Astrocyte (in vitro differentiated cells and primary cell): ENCODE results near the gene SYT2. TPM values are rescaled to one million over a fixed set of nuclear protein-coding genes. Genes with fewer than 3 reads are reported as not detected.
"Not testable (repeated sequence)": the region's sequence is repeated elsewhere in the genome, so short reads cannot be mapped to it uniquely, and the experiment has no call there.

Source experiments
- DNase-seq: peaks from one replicate; pipeline ENCODE4 v3.0.0-alpha.2; 2010; ENCODE audit warnings: low read depth
- FAIRE-seq: peaks from 2 replicates; lab custom pipeline; 2011; peaks lifted over from hg19 to GRCh38; lab: Jason Lieb, UNC
- H2AFZ ChIP-seq: 2 replicates; pipeline ENCODE4 v1.6.0; 2012; ENCODE audit warnings: low read depth, low read length, inconsistent platforms
- H3K27ac ChIP-seq: 2 replicates; pipeline ENCODE4 v1.5.1; 2011; ENCODE audit warnings: low read depth, low read length, inconsistent platforms
- H3K27me3 ChIP-seq: 2 replicates; pipeline ENCODE4 v1.6.0; 2011; ENCODE audit warnings: low read length, inconsistent platforms; ENCODE audit not compliant: insufficient read depth
- H3K36me3 ChIP-seq: 2 replicates; pipeline ENCODE4 v1.5.1; 2011; ENCODE audit warnings: low read length, inconsistent platforms; ENCODE audit not compliant: insufficient read depth
- H3K4me1 ChIP-seq: 2 replicates; pipeline ENCODE4 v1.5.1; 2011; ENCODE audit warnings: low read length, inconsistent platforms; ENCODE audit not compliant: insufficient read depth
- H3K4me2 ChIP-seq: 2 replicates; pipeline ENCODE4 v1.6.0; 2012; ENCODE audit warnings: low read length, inconsistent platforms
- H3K4me3 ChIP-seq: 2 replicates; pipeline ENCODE4 v1.5.1; 2011; ENCODE audit warnings: low read depth, mild to moderate bottlenecking, low read length, inconsistent platforms; ENCODE audit not compliant: insufficient read depth
- H3K79me2 ChIP-seq: 2 replicates; pipeline ENCODE4 v1.6.0; 2012; ENCODE audit warnings: mild to moderate bottlenecking, low read length, inconsistent platforms; ENCODE audit not compliant: insufficient read depth
- H3K9ac ChIP-seq: 2 replicates; pipeline ENCODE4 v1.6.0; 2012; ENCODE audit warnings: mild to moderate bottlenecking, low read length, inconsistent platforms
- H3K9me3 ChIP-seq: 2 replicates; pipeline ENCODE4 v1.5.1; 2012; ENCODE audit warnings: low read depth, mild to moderate bottlenecking, low read length, inconsistent platforms; ENCODE audit not compliant: insufficient read depth
- H4K20me1 ChIP-seq: 2 replicates; pipeline ENCODE4 v1.6.0; 2012; ENCODE audit warnings: low read length, inconsistent platforms; ENCODE audit not compliant: insufficient read depth
- H3K27ac Mint-ChIP-seq: one replicate; pipeline ENCODE4 v1.8.0; 2021; ENCODE audit warnings: mild to moderate bottlenecking, mixed read lengths; ENCODE audit not compliant: unreplicated experiment
- H3K27me3 Mint-ChIP-seq: one replicate; pipeline ENCODE4 v1.8.0; 2021; ENCODE audit warnings: low read depth, mixed read lengths; ENCODE audit not compliant: unreplicated experiment
- H3K36me3 Mint-ChIP-seq: one replicate; pipeline ENCODE4 v1.8.0; 2021; ENCODE audit warnings: low read depth, mixed read lengths; ENCODE audit not compliant: unreplicated experiment
- H3K4me1 Mint-ChIP-seq: one replicate; pipeline ENCODE4 v1.8.0; 2021; ENCODE audit warnings: low read depth, mixed read lengths; ENCODE audit not compliant: unreplicated experiment
- H3K4me3 Mint-ChIP-seq: one replicate; pipeline ENCODE4 v1.8.0; 2021; ENCODE audit warnings: mild to moderate bottlenecking, moderate library complexity, mixed read lengths; ENCODE audit not compliant: unreplicated experiment
- H3K9me3 Mint-ChIP-seq: one replicate; pipeline ENCODE4 v1.8.0; 2021; ENCODE audit warnings: mild to moderate bottlenecking, mixed read lengths; ENCODE audit not compliant: unreplicated experiment
- EZH2 ChIP-seq: IDR thresholded peaks from 2 replicates; pipeline ENCODE4 v1.6.1; 2012; ENCODE audit warnings: mild to moderate bottlenecking, low read length, inconsistent platforms; ENCODE audit not compliant: insufficient read depth
- total RNA-seq: library from RNA; stranded (reverse); gene quantifications from 2 replicates; pipeline ENCODE4 v1.2.1, GENCODE V29; 2021
- TF ChIP-seq, protein P1 (sequence below): IDR thresholded peaks from 2 replicates; pipeline ENCODE4 v1.5.1; 2011; ENCODE audit warnings: low read depth, mild to moderate bottlenecking, inconsistent platforms, low read length, moderate library complexity; ENCODE audit not compliant: insufficient read depth

The SYT2 gene
- total RNA-seq, 1 donor from 2014 or later, result 0.27 TPM

DNA sequence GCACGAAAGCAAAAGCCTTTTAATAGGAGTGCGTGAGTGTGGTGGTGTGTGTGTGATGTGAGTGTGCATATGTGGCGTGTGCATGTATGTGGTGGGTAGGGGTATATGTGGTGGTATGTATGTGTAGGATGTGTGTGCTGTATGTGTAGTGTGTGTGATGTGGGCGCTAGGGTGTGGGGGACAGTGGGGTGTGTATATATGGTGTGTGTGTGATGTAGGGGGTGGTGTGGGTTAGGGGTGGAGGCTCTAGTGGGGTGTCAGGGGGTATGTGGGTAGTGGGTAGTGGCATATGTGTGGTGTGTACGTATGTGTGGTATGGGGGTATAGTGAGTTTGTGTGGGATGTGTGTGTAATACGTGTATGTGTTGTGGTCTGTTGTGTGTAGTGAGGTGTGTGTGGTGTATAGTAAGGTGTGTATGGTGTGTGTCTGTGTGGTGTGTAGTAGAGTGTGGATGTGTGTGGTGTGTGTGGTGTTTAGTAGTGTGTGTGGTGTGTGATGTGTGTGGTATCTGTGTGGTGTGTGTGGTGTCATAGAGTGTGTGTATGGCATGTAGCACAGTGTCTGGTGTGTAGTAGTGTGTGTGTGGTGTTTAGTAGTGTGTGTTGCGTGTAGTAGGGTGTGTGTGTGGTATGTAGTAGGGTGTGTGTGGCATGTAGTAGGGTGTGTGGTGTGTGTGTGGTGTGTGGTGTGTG is 86.0 kb downstream of the SYT2 start:
- Histone ChIP-seq H4K20me1 (no peaks in the 10 kb centered on the region), H3K27me3 (peaks cover 14% of the 10 kb centered on the region), H2AFZ (no peak overlapping the region), H3K9ac (no peak overlapping the region), H3K9me3 (no peaks in the 10 kb centered on the region), H3K27ac (no peak overlapping the region), H3K4me2 (no peak overlapping the region), H3K4me1 (peaks cover 14% of the 10 kb centered on the region), H3K79me2 (no peaks in the 10 kb centered on the region), H3K36me3 (no peaks in the 10 kb centered on the region), H3K4me3 (no peak overlapping the region)
- FAIRE-seq, result no peak
- H3K36me3 Mint-ChIP-seq, result peaks cover 4% of the 10 kb centered on the region
- H3K4me1 Mint-ChIP-seq, result peaks cover 14% of the 10 kb centered on the region
- peaks cover 44% of the 10 kb centered on the region for H3K27me3 Mint-ChIP-seq
- no peak for TF ChIP-seq EZH2
- TF ChIP-seq, protein P1, sequence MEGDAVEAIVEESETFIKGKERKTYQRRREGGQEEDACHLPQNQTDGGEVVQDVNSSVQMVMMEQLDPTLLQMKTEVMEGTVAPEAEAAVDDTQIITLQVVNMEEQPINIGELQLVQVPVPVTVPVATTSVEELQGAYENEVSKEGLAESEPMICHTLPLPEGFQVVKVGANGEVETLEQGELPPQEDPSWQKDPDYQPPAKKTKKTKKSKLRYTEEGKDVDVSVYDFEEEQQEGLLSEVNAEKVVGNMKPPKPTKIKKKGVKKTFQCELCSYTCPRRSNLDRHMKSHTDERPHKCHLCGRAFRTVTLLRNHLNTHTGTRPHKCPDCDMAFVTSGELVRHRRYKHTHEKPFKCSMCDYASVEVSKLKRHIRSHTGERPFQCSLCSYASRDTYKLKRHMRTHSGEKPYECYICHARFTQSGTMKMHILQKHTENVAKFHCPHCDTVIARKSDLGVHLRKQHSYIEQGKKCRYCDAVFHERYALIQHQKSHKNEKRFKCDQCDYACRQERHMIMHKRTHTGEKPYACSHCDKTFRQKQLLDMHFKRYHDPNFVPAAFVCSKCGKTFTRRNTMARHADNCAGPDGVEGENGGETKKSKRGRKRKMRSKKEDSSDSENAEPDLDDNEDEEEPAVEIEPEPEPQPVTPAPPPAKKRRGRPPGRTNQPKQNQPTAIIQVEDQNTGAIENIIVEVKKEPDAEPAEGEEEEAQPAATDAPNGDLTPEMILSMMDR, result no peak
- no peak overlapping the region for H3K4me3 Mint-ChIP-seq
- no peak for DNase-seq
- no peak overlapping the region for H3K27ac Mint-ChIP-seq
- no peaks in the 10 kb centered on the region for H3K9me3 Mint-ChIP-seq

DNA sequence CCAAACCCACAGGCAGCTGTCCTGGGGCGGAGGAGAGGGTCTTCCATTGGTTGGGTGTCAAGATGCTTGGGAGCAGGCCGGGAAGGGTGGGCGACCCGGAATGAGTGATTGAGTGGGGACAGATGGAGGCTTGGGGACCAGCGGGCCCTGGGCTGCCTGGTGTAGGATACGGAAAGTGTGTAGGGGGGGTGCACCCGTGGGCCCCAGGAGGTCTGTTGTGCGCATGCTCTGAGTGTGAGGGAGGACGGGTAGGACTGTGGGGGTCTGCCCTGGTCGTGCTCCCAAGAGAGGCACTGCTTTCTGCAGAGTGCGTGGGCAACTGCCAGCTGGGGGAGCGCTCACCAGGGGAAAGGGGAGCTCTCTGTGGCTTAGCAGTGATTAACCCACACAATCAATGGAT is 86.8 kb downstream of the SYT2 start:
- not testable (repeated sequence) for DNase-seq, FAIRE-seq, H3K9me3 ChIP-seq, H3K36me3 ChIP-seq, H3K9ac ChIP-seq, H3K4me3 ChIP-seq, H4K20me1 ChIP-seq, H3K36me3 Mint-ChIP-seq, H3K4me3 Mint-ChIP-seq, H2AFZ ChIP-seq, H3K9me3 Mint-ChIP-seq, H3K27ac ChIP-seq, H3K79me2 ChIP-seq
- Mint-ChIP-seq H3K27ac (peak overlapping the region; percentile 84), H3K27me3 (peaks cover 42% of the 10 kb centered on the region), H3K4me1 (peaks cover 22% of the 10 kb centered on the region)
- Histone ChIP-seq H3K4me1 (peaks cover 18% of the 10 kb centered on the region), H3K27me3 (peaks cover 14% of the 10 kb centered on the region), H3K4me2 (peak overlapping the region; percentile 46)

DNA sequence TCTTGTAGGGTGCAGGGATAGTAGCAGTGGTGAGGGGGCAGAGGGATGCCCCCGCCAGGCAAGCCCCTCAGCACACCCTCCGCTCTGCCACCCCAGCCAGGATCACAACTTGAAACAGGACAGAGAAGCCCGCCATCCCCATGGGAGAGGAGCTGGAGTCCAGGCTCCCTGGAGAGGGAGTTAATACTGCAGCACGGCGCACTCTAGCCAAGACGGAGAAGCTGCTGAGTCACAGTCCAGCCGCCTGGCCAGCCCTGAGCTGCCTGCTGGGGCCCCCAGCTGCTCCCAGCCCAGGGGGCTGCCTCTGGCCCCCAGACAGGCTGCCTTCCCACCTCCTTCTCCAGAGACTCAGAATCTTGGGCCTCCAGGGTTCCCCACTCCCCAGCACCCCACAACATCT is 87.2 kb downstream of the SYT2 start:
- H3K27me3 ChIP-seq, result peaks cover 14% of the 10 kb centered on the region
- FAIRE-seq (no peak), DNase-seq (peak; percentile 48)
- Mint-ChIP-seq H3K36me3 (peaks cover 4% of the 10 kb centered on the region), H3K27me3 (peaks cover 41% of the 10 kb centered on the region), H3K4me3 (no peak overlapping the region), H3K27ac (peak overlapping the region; percentile 84), H3K4me1 (peaks cover 26% of the 10 kb centered on the region), H3K9me3 (no peaks in the 10 kb centered on the region)
- H3K36me3 ChIP-seq, result no peaks in the 10 kb centered on the region
- no peak overlapping the region for H3K27ac ChIP-seq
- H3K4me3 ChIP-seq, result no peak overlapping the region
- peaks cover 22% of the 10 kb centered on the region for H3K4me1 ChIP-seq
- H2AFZ ChIP-seq, result peak overlapping the region; percentile 60
- H3K9ac ChIP-seq, result no peak overlapping the region
- no peaks in the 10 kb centered on the region for H4K20me1 ChIP-seq
- peak overlapping the region; percentile 46 for H3K4me2 ChIP-seq
- TF ChIP-seq EZH2, result no peak
- TF ChIP-seq, protein P1, result no peak
- H3K9me3 ChIP-seq, result no peaks in the 10 kb centered on the region
- no peaks in the 10 kb centered on the region for H3K79me2 ChIP-seq
